Loucy (cell line): ENCODE measurements around the gene SIMC1.
"Not testable (repeated sequence)": the region's sequence is repeated elsewhere in the genome, so short reads cannot be mapped to it uniquely, and the experiment has no call there.

Experiments
- H2AFZ ChIP-seq: fragments of 200-600 bp; sonication (generic); 2 replicates; pipeline ENCODE4 v1.6.0; 2016; ENCODE audit warnings: antibody characterized with exemption, mild to moderate bottlenecking, low read length, moderate library complexity
- H3F3A ChIP-seq: fragments of 200-600 bp; 2 replicates; pipeline ENCODE4 v1.6.0; 2016; ENCODE audit warnings: antibody characterized with exemption, low read depth, mild to moderate bottlenecking
- H3K27me3 ChIP-seq: fragments of 200-600 bp; sonication (generic); 2 replicates; pipeline ENCODE4 v1.6.1; 2014; ENCODE audit warnings: low read length, mild to moderate bottlenecking; ENCODE audit not compliant: insufficient read depth, poor library complexity, severe bottlenecking
- H3K36me3 ChIP-seq: fragments of 200-600 bp; sonication (generic); 2 replicates; pipeline ENCODE4 v1.6.1; 2016; ENCODE audit warnings: low read length; ENCODE audit not compliant: insufficient read depth
- H3K4me1 ChIP-seq: fragments of 200-600 bp; sonication (generic); 2 replicates; pipeline ENCODE4 v1.5.1; 2014; ENCODE audit warnings: low read length, mild to moderate bottlenecking; ENCODE audit not compliant: insufficient read depth, poor library complexity, severe bottlenecking
- H3K4me2 ChIP-seq: fragments of 200-600 bp; sonication (generic); 2 replicates; pipeline ENCODE4 v1.6.0; 2014; ENCODE audit warnings: antibody characterized with exemption, low read length, low read depth, mild to moderate bottlenecking; ENCODE audit not compliant: poor library complexity, severe bottlenecking
- H3K4me3 ChIP-seq: fragments of 200-600 bp; sonication (generic); 2 replicates; pipeline ENCODE4 v1.5.1; 2014; ENCODE audit warnings: low read length, mild to moderate bottlenecking, mixed read lengths; ENCODE audit not compliant: poor library complexity, severe bottlenecking
- H3K79me2 ChIP-seq: fragments of 200-600 bp; sonication (generic); 2 replicates; pipeline ENCODE4 v1.6.1; 2014; ENCODE audit warnings: low read length; ENCODE audit not compliant: insufficient read depth
- H3K9ac ChIP-seq: fragments of 200-600 bp; sonication (generic); 2 replicates; pipeline ENCODE4 v1.6.0; 2014; ENCODE audit warnings: mild to moderate bottlenecking, low read depth, low read length, moderate library complexity; ENCODE audit not compliant: poor library complexity, severe bottlenecking
- H3K9me2 ChIP-seq: fragments of 200-600 bp; sonication (generic); replicated peaks from 2 replicates; pipeline ENCODE4 v1.6.1; 2016; ENCODE audit warnings: low read depth, low read length, mixed read lengths
- H3K9me3 ChIP-seq: fragments of 200-600 bp; sonication (generic); 2 replicates; pipeline ENCODE4 v1.6.1; 2014; ENCODE audit warnings: mild to moderate bottlenecking, antibody characterized with exemption, low read length, low read depth; ENCODE audit not compliant: insufficient read depth
- H4K20me1 ChIP-seq: fragments of 200-600 bp; sonication (generic); 2 replicates; pipeline ENCODE4 v1.6.0; 2014; ENCODE audit warnings: antibody characterized with exemption, low read length, mild to moderate bottlenecking; ENCODE audit not compliant: insufficient read depth, poor library complexity, severe bottlenecking
- EZH2phosphoT487 ChIP-seq: fragments of 200-600 bp; IDR thresholded peaks from 2 replicates; pipeline ENCODE4 v1.6.1; 2018; ENCODE audit warnings: antibody characterized with exemption, mild to moderate bottlenecking, moderate library complexity, borderline replicate concordance
- TF ChIP-seq, protein P1 (sequence below): fragments of 200-600 bp; sonication (generic); conservative IDR thresholded peaks from 2 replicates; pipeline ENCODE4 v1.5.1; 2014; ENCODE audit warnings: mild to moderate bottlenecking, antibody characterized with exemption, low read length

Gene SIMC1

DNA sequence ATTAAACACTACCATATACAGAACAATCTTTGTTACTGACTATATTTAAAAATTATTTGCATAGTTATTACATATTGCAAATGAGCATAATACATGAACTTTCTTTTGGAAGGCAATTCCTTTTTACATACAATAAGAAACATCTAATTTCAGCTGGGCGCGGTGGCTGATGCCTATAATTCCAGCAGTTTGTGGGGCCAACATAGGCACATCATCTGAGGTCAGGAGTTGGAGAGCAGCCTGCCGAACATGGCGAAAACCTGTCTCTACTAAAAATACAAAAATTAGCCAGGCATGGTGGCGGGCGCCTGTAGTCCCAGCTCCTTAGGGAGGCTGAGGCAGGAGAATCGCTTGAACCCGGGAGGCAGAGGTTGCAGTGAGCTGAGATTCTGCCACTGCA lies 36.4 kb upstream of the SIMC1 start:
- no peaks in the 10 kb centered on the region for H3K9me2 ChIP-seq
- H3K27me3 ChIP-seq, result no peaks in the 10 kb centered on the region
- H4K20me1 ChIP-seq, result no peaks in the 10 kb centered on the region
- H3K4me3 ChIP-seq, result no peak overlapping the region
- no peaks in the 10 kb centered on the region for H3K36me3 ChIP-seq
- TF ChIP-seq EZH2phosphoT487, result no peak
- TF ChIP-seq, protein P1, sequence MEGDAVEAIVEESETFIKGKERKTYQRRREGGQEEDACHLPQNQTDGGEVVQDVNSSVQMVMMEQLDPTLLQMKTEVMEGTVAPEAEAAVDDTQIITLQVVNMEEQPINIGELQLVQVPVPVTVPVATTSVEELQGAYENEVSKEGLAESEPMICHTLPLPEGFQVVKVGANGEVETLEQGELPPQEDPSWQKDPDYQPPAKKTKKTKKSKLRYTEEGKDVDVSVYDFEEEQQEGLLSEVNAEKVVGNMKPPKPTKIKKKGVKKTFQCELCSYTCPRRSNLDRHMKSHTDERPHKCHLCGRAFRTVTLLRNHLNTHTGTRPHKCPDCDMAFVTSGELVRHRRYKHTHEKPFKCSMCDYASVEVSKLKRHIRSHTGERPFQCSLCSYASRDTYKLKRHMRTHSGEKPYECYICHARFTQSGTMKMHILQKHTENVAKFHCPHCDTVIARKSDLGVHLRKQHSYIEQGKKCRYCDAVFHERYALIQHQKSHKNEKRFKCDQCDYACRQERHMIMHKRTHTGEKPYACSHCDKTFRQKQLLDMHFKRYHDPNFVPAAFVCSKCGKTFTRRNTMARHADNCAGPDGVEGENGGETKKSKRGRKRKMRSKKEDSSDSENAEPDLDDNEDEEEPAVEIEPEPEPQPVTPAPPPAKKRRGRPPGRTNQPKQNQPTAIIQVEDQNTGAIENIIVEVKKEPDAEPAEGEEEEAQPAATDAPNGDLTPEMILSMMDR, result no peak
- H3K79me2 ChIP-seq, result no peaks in the 10 kb centered on the region
- no peak overlapping the region for H2AFZ ChIP-seq
- H3K4me1 ChIP-seq, result no peaks in the 10 kb centered on the region
- no peak overlapping the region for H3K4me2 ChIP-seq
- no peak overlapping the region for H3K9ac ChIP-seq
- no peaks in the 10 kb centered on the region for H3F3A ChIP-seq
- H3K9me3 ChIP-seq, result no peaks in the 10 kb centered on the region

DNA sequence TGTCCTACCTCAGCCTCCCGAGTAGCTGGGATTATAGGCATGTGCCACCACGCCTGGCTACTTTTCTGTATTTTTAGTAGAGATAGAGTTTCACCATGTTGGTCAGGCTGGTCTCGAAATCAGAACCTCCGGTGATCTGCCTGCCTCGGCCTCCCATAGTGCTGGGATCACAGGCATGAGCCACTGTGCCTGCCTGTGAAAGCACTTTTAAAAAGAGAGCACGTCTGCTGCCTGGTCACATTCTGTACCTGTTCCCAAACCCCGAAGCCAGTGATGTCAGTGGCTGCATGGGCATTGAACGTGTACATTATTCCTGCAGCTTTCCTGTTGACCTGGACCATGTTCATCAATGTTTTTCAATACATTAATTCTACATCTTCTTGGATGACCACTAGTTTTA lies 35.1 kb upstream of the SIMC1 start:
- Histone ChIP-seq H3K4me1 (no peaks in the 10 kb centered on the region), H2AFZ (no peak overlapping the region), H3K27me3 (no peaks in the 10 kb centered on the region), H3K79me2 (no peaks in the 10 kb centered on the region), H3K36me3 (no peaks in the 10 kb centered on the region), H3K4me2 (no peak overlapping the region), H3K9ac (no peak overlapping the region), H3K9me3 (no peaks in the 10 kb centered on the region), H4K20me1 (no peaks in the 10 kb centered on the region), H3K9me2 (no peaks in the 10 kb centered on the region), H3K4me3 (no peak overlapping the region), H3F3A (no peaks in the 10 kb centered on the region)
- TF ChIP-seq EZH2phosphoT487, result no peak
- TF ChIP-seq, protein P1, result no peak

GRCh38 chr5:176203535-176203934 lies 34.7 kb upstream of the SIMC1 start:
- H3K9me3 ChIP-seq, H3K9ac ChIP-seq, H3K27me3 ChIP-seq, H3K36me3 ChIP-seq, H3F3A ChIP-seq, H4K20me1 ChIP-seq, H3K4me2 ChIP-seq, H3K79me2 ChIP-seq, H3K9me2 ChIP-seq, H3K4me1 ChIP-seq, H2AFZ ChIP-seq, H3K4me3 ChIP-seq: not testable (repeated sequence)

DNA sequence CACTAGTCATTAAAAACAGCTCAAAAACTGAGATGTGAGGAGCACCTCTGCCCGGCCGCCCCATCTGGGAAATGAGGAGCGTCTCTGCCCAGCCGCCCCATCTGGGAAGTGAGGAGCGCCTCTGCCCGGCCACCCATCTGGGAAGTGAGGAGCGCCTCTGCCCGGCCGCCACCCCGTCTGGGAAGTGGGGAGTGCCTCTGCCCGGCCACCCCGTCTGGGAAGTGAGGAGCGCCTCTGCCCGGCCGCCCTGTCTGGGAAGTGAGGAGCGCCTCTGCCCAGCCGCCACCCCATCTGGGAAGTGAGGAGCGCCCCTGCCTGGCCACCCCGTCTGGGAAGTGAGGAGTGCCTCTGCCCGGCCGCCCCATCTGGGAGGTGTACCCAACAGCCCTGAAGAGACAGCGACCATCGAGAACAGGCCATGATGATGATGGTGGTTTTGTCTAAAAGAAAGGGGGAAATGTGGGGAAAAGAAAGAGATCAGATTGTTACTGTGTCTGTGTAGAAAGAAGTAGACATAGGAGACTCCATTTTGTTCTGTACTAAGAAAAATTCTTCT lies 23.7 kb upstream of the SIMC1 start:
- H3K4me2 ChIP-seq, H3K9me3 ChIP-seq, H3K9ac ChIP-seq, H3K4me3 ChIP-seq, H3F3A ChIP-seq, H3K4me1 ChIP-seq, H3K9me2 ChIP-seq, H2AFZ ChIP-seq, H4K20me1 ChIP-seq, H3K79me2 ChIP-seq, H3K27me3 ChIP-seq, H3K36me3 ChIP-seq: not testable (repeated sequence)

DNA sequence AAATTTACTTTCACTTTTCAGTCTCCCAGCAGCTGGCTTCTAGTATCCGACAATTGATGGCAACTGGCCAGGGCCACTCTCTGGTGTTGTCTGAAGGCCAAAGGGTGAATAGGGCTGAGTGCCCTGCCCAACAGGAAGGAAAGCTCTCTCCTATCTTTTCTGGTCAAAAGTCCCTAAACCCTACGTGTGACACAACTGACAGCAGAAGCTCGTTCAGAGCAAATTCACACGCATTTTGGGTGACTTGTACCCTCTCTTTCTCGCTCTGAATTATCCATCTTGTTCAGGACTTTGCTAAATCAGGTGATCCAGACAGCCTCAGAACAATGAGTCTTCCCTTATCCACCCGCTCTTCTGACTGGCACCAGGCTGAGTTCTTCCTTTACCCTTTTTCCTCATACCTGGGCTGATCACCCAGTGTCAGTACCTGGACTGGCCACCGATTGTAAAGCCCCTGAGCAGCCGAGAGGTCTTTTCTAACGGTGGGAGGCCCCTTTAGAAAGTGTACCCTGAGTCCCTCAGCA lies 21.8 kb upstream of the SIMC1 start:
- H3F3A ChIP-seq, H3K4me2 ChIP-seq, H3K79me2 ChIP-seq, H3K36me3 ChIP-seq, H3K4me1 ChIP-seq, H3K9me2 ChIP-seq, H2AFZ ChIP-seq, H3K4me3 ChIP-seq, H3K9ac ChIP-seq, H4K20me1 ChIP-seq, H3K9me3 ChIP-seq, H3K27me3 ChIP-seq: not testable (repeated sequence)

- not testable (repeated sequence) for H3K79me2 ChIP-seq, H2AFZ ChIP-seq, H3K9ac ChIP-seq, H3K4me2 ChIP-seq, H3K9me3 ChIP-seq, H3K4me3 ChIP-seq, H3F3A ChIP-seq, H3K4me1 ChIP-seq, H3K36me3 ChIP-seq, H4K20me1 ChIP-seq, H3K9me2 ChIP-seq, H3K27me3 ChIP-seq
Measured at GRCh38 chr5:176217188-176217729, 21.0 kb upstream of the SIMC1 start.
